Central memory CD4-positive, alpha-beta T cell (primary cell): ENCODE data around the gene SPATA6.
"Not testable (repeated sequence)": the region's sequence is repeated elsewhere in the genome, so short reads cannot be mapped to it uniquely, and the experiment has no call there.

Source experiments
- DNase-seq: peaks from one replicate; pipeline ENCODE4 v3.0.0; 2022

SPATA6 gene

DNA sequence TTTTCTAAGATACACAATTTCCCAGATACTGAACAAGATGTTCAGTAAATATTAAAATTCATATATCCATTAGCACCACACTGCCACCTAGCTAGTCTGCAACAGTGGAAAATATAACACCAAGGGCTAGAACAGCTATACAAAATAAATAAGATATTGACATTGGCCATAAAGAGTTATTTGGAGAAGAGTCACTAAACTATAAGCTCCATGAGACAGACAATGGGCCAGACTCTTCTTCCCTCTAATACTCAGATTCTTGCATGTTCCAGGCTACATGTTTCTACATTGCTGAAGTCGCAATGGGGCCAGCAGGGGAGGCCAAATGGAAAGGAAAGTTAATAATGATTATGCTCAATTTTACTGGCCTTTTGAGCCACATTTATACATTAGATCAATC lies 21.5 kb downstream of the SPATA6 start:
- DNase-seq, result no peak

DNA sequence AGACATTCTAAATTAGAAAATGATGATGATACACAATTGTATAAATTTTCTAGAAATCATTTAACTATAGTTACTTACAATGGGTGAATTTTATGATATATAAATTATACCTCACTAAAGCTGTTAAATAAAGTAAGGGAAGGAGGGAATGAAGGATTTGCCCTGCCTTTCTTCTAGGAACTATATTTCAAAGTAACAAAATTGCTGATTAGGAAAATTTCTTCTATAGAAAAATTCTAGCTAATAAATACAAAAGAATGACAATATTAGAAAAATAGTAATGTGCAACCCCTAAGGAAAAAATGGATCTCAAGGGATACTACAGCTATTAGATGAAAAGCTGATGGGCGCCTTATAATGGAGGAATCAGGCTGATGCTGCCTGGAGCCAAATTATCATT lies 23.1 kb downstream of the SPATA6 start:
- DNase-seq, result no peak

DNA sequence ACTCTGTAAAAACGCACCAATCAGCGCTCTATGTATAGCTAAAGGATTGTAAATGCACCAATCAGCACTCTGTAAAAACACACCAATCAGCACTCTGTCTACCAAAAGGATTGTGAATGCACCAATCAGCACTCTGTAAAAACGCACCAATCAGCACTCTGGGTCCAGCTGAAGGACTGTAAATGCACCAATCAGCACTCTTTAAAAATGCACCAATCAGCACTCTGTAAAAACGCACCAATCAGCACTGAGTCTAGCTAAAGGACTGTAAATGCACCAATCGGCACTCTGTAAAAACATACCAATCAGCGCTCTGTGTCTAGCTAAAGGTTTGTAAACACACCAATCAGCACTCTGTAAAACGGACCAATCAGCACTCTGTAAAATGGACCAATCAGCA lies 27.8 kb downstream of the SPATA6 start:
- not testable (repeated sequence) for DNase-seq

DNA sequence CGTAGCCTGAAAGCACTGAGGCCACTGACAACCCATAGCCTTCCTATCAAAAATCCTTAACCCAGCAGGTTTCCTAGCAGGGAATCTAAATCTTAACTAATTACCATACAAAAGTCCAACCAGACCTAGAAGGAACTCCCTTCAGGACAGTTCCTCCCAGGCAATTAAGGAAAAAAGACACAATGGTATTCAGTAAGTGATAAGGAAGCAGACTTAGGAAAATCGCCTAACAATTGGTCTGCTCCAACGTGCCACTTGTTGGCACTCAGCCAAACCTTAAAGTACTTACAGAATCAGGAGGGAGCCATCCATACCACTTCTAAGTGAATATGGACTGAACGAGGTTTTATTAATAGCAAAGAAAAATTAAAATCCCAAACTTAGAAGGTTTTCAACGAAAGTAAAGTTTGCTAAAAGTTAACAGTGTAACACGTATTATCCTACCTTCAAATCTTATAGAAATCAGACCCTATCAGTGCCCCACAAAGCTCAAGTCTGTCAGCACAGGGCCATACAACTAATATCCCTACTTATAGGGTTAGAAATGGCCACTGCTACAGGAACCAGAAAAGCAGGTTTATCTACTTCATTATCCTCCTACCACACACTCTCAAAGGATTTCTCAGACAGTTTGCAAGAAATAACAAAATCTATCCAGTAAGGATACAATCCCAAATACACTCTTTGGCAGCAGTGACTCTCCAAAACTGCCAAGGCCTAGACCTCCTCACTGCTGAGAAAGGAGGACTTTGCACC lies 29.0 kb downstream of the SPATA6 start:
- DNase-seq, result no peak

DNA sequence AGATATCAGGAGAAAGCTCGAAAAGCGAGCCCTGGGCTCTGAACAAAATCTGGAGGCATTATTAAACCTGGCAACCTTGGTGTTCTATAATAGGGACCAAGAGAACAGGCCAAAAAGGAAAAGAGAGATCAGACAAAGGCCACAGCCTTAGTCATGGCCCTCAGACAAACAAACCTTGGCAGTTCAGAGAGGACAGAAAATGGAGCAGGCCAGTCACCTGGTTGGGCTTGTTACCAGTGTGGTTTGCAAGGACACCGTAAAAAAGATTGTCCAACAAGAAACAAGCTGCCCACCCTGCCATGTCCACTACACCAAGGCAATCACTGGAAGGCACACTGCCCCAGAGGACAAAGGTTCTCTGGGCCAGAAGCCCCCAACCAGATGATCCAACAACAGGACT lies 31.2 kb downstream of the SPATA6 start:
- DNase-seq, result not testable (repeated sequence)

DNA sequence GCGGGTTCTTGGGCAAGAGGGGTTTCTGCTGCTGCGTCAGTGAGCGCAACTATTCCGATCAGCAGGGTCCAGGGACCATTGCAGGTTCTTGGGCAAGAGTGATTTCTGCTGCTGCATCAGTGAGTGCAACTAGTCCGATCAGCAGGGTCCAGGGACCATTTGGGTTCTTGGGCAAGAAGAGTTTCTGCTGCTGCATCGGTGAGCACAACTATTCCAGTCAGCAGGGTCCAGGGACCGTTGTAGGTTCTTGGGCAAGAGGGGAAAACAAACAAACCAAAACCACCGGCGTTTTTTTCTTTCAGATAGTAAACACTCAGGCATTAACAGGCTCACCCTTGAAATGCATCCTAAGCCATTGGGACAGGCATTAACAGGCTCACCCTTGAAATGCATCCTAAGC lies 32.6 kb downstream of the SPATA6 start:
- no peak for DNase-seq

DNA sequence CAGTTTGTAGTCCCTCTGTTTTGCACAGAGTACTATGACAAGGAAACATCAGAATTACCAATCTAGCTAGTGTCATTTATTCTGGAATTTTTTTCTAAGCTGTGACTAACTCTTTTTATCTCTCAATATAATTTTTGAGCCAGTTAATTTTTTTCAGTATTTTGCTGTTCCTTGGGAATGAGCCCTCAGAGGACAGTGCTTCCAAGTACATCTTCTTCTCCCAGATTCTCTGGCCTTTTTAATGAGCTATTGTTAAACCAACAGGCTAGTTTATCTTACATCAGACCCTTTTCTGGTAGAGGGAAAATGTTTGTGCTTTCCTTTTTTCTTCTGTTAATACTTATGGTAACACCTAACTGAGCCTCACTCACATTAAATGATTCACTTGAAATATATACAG lies 34.6 kb downstream of the SPATA6 start:
- not testable (repeated sequence) for DNase-seq

DNA sequence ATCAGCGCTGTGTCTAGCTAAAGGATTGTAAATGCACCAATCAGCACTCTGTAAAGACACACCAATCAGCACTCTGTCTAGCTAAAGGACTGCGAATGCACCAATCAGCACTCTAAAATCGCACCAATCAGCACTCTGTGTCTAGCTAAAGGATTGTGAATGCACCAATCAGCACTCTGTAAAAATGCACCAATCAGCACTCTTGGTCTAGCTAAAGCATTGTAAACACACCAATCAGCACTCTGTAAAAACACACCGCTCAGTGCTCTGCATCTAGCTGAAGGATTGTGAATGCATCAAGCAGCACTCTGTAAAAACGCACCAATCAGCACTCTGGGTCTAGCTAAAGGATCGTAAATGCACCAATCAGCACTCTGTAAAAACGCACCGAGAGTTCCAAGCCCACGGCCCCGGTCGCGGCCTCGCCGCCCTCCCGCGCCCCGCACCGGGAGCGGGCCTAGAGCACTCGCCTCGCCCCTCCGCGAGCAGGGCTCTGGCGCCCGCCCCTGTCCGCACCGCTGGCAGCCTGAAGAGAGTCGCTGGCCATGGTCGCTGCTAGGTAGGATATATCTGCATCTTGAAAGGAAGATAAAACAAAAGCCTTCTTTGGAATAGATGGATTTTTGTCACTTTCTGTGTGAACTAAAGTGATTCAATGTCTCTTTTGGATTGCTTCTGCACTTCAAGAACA lies 36.5 kb downstream of the SPATA6 start:
- not testable (repeated sequence) for DNase-seq

DNA sequence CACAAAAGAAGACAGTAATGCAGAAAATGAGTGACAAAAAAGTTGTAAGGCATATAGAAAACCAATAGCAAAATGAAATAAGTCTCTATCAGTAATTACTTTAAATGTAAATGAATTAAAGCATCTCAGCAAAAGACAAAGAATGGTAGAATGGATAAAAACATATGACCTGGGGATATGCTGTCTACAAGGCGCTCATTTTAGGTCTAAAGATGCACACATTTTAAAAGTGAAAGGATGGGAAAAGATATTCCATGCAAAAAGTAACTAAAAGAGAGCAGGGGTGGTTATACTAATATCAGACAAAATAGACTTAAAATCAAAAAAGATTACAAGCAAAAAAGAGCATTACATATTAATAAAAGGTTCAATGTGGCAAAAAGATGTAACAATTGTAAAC lies 41.2 kb downstream of the SPATA6 start:
- no peak for DNase-seq

DNA sequence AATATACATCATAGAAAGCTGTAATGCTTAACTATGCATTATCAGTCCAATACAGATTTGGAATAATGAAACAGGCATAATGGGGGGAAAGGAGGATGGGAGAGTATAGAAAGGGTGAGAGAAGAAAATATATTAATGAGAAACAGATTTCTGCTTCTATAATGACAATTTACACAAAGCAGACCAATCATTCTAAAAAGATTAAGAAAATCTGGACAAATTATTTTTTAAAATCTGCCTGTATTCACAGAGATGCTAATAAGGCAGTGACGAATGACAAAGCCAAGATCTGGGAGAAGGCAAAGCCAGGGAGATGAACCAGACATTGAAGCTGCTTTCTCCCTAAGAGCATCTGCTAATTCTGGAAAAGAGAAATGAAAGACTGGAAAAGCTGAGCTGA lies 50.0 kb downstream of the SPATA6 start:
- no peak for DNase-seq

DNA sequence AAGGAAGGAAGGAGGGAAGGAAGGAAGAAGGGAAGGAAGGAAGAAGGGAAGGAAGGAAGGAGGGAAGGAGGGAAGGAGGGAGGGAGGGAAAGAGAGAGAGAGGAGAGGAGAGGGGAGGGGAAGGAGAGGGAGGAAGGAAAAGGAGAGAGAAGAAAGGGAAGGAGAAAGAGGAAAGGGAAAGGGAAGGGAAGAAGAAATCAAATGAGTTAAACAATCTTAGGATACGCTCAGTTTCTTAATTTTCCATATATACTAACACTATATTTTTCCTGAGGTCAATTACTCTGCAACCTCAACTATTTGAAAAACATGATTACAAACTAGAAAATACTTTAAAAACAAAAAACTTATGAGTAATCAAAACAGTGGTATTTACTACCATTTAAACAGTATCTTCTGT lies 53.3 kb downstream of the SPATA6 start:
- no peak for DNase-seq

DNA sequence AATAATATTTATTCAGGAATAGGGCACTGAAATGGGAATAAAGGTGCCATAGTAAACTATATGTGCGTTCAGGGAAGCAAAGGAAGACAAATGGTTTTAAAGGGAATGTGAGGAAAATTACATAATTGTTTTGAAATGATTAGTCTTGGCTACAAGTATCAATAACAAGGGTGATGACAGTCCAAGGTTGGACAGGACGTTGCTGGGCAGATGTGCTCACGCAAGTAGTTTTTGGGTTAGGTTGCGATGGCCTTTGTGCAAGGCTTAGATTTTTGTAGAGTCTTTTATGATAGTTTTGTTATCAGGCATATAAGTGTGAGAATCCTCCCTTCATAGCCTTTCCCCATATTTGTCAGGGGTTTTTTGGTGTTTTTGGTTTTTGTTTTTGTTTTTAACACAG lies 57.0 kb downstream of the SPATA6 start:
- no peak for DNase-seq

DNA sequence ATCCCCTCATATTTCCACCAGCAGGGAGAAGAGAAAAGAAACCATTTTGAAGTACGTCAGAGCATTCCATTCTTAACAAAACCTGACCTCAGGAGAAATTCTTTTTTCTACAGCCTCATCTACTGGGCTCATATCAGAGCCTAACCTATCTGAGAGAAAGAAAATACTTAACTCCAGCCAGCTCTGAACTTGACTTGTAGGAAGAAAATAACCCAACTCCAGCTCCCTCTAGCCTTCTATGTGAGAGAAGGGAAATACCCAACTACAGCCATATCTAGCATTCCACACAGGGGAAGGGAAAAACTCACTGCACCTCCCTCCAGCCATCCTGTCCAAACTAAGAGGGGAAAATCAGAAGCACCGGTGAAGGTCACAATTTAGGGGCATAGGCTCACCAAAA lies 57.7 kb downstream of the SPATA6 start:
- DNase-seq, result no peak

DNA sequence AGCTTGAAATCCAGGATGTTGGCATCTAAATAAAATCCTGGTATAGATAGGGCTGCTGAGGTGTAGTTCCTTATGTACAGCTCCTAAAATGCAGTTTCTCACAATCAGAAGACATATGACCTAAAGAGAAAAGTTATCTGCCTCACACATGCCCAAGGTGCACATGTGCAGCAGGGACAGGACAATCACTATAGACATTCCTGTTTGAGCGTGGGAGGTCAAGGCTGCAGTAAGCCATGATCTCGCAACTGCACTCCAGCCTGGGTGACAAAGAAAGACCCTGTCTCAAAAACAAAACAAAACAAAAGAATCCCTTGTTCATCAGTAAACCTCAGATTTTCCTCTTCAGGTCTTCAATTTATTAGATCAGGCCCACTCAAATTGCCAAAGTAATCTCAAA lies 66.1 kb downstream of the SPATA6 start:
- no peak for DNase-seq

DNA sequence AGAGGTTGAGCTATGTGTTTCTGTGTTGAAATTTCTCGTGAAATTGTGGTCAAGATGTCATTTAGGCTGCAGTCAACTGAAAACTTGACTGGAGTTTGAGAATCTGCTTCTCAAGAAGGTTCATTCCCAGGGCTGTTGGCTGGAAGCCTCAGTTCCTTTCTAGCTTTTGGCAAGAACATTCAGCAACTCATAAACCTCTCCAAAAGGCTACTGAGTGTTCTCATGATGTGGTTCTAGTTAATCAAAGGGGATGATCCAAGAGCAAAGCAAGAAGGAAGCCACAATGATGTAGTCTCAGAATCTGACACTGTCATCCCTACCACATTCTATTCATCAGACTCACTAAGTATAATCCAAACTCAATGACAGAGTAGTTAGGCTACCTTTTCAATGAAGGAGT lies 66.6 kb downstream of the SPATA6 start:
- DNase-seq, result no peak

DNA sequence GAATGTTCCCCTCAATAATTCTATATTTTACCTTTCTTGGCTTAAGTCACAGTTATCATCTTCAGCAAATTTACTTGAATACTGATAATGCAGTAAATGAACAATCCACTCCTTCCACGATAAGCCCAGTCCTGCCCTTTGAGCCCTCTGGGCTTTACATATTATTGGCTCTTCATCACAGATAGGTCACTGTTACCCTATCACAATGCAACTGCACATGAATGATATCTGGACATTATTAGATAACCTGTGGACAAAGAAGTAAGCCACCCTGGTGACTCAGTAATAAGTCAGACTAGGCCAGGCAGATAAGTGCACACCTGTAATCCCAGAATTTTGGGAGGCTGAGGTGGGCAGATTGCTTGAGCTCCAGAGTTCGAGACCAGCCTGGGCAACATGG lies 69.4 kb downstream of the SPATA6 start:
- DNase-seq, result no peak

DNA sequence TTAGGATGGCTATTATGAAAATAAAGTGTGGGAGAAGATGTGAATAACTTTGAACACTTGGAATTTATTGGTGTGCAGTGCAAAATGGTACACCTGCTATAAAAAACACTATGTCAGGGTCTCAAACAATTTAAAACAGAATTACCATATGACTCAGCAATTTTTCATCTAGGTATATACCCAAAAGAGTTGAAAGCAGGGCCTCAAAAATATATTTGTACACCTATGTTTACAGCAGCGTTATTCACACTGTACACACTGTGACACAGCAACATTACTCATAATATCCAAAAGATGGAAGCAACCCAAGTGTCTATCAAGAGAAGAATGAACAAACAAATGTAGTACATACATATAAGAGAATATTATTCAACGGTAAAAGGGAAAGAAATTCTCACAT lies 75.8 kb downstream of the SPATA6 start:
- DNase-seq, result no peak

DNA sequence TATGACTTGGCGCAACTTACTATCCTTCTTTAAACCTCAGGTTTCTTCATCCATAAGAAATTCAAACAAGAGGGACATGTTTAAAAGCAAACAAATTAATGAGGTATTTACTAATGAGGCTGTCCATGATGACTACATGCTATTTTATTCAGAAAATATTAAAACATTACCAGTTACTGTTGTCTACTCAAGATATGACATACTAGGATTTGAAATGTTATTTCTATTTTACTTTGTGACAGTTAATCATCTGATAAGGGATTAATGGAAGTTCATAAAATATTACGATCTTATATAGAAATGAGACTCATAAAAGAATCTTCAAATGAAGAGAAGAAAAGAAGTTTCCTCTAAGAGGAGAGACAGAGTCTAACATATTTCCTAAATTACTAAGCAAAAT lies 80.1 kb downstream of the SPATA6 start:
- DNase-seq, result no peak

DNA sequence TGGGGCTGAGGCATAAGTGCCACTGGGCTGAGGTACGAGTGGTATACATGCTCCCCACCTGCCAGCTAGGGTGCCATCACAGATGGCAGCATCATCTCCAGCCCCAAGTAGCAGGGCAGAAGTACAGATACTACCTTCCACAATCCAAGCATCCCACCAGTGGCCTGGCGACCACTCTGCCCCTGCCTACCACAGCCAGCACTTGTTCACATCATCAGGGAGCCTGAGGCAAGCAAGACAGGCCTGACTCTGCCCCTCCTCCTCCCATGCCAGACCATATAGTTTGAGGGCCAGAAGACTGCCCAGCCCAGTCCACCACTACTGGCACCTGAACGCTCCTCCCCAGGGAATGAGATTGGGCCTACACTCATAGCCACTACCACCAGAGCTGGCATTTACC lies 84.6 kb downstream of the SPATA6 start:
- DNase-seq, result no peak

DNA sequence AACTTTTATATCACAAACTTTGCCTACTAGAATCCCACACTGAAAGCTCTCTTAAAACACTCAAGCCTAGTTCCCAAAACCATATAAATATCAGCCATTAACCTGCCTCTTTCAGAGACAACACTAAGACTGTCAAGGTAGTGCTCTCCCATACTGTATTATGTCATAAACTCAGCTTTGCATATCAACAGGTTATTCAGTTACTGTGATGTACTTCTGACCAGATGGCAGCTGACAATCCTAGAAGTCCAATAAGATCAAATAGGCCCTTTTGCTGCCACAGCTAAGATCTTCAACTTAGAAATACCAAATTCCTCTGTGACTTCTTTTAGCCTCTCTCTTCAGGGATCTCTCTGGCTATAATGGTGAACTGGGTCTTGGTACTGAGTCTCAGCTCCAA lies 97.2 kb downstream of the SPATA6 start:
- DNase-seq, result no peak

DNA sequence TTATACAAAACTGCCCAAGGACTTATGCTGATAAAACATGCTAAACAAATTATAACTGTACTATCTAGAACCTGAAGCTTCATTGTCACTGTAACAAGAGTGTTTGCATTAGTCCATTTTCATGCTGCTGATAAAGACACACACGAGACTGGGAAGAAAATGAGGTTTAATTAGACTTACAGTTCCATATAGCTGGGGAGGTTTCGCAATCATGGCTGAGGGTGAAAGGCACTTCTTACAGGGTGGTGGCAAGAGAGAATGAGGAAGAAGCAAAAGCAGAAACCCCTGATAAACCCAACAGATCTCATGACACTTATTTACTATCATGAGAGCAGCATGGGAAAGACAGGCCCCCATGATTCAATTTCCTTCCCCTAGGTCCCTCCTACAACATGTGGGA lies 100.4 kb downstream of the SPATA6 start:
- no peak for DNase-seq

DNA sequence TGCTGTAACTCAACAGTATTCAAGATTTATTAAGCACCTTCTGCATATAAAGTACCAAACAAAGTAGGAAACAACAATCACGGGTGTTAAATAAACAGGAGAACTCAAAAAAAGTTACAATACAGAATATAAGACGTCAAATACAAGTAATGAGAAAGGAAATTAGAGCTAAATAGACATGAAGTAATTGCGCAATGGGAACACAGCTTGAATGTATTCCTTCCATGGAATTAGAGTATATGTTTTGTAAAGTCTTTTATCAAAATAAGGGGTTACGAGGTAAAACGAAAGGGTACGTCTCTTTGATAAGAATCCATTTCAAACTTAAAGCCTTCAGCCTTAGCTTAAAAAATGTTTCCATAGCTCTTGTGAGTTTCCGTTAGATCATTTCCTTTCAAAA lies 109.1 kb downstream of the SPATA6 start:
- DNase-seq, result no peak

DNA sequence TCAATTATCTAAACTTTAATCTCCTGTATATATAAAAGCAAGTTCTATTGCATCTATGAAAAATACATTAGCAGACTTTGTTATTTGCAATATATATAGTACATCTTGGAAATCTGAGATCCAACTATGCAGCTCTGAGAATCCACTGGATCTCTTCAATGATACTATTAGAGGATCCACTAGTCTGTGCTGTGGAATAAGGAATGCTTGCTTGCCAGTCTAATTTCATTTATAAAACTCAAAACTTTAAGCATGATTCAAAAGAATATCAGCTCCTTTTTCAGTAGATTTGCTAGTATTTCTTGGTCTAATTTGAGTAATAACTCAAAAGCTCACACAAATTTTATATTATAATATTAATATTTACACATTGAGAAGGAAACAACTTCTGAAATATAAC lies 115.1 kb downstream of the SPATA6 start:
- DNase-seq, result no peak

DNA sequence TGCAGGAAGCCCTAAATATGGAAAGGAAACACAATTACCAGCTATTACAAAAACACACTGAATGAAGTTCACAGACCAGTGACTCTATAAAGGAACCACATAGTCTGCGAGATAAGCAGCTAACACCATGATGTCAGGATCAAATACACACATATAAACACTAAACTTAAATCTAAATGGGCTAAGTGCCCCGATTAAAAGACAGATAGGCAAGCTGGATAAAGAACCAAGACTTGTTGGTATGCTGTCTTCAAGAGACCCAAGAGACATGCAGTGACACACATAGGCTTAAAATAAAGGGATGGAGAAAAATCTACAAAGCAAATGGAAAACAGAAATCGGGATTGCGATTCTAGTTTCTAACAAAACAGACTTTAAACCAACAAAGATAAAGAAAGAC lies 127.6 kb downstream of the SPATA6 start:
- no peak for DNase-seq

DNA sequence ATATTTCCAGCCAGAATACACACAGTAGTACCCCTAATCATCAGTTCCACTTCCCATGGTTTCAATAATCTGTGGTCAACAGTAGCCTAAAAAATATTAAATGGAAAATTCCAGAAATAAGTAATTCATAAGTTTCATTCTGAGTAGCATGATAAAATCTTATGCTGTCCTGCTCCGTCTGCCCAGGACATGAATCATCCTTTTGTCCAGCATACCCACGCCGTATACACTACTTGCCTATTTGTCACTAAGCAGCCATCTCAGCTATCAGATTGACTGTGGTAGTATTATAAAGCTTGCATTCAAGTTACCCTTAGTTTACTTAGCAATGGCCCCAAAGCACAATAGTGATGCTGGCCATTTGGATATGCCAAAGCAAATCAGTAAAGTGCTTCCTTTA lies 130.8 kb downstream of the SPATA6 start:
- DNase-seq, result no peak
